ENCODE measurements around the gene ENTHD1. TPM values are rescaled to one million over a fixed set of nuclear protein-coding genes. Genes with fewer than 3 reads are reported as not detected.

ENTHD1 gene
- total and polyA plus RNA-seq, 10 of the 15 experiments (the other 5 are each of a cell fraction or from before 2014, with no cell fraction given), result 0.09 to 0.52 (median 0.21) TPM; not detected in 1

DNA sequence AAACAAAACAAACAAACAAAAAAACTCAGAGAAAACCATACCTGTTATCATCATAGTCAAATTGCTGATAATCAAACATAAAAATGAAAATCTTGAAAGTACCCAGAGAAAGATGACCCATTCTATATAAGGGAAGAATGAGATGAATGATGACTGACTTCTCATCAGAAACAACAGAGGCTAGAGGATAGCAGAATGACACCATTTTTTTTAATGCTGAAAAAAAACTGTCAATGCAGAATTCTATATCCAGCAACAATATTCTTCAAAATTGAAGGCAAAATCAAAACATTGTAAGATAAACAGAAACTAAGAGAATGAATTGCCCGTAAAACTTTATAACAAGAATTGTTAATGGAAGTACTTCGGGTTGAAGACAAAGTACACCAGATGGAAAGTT is 122.1 kb downstream of the ENTHD1 start:
- Histone ChIP-seq H3K4me2 (ENCODE audit: control insufficient read depth, insufficient read depth) (no peak overlapping the region), H2AFZ (ENCODE audit: control insufficient read depth, low read depth, low read length) (no peak overlapping the region), H3K4me3 (no peak overlapping the region), H3K27ac (ENCODE audit: control insufficient read depth, insufficient read depth) (no peak overlapping the region), H3K27me3 (replicated peaks in 1 of 2; ENCODE audit: control insufficient read depth in 2 of 2, insufficient read depth in 2 of 2, low read length in 1 of 2) (no peaks in the 10 kb centered on the region), H3K4me1 (ENCODE audit: control insufficient read depth, insufficient read depth, low read length) (peaks cover 15% of the 10 kb centered on the region), H4K20me1 (ENCODE audit: control insufficient read depth, insufficient read depth) (no peaks in the 10 kb centered on the region), H3K79me2 (ENCODE audit: control insufficient read depth, insufficient read depth, low read length) (no peaks in the 10 kb centered on the region), H3K36me3 (ENCODE audit: control insufficient read depth in 2 of 2, insufficient read depth in 2 of 2, low read length in 1 of 2) (no peaks in the 10 kb centered on the region), H3K9me3 (replicated peaks; ENCODE audit: control insufficient read depth, insufficient read depth, low read length) (peaks cover 2% of the 10 kb centered on the region; the same call in 2 of the 3 replicates), H3K9ac (ENCODE audit: control insufficient read depth, insufficient read depth, low read length) (no peak overlapping the region)
- CTCF ChIA-PET, result interaction anchor here (0.9 kb wide), 1 partner anchor 35 kb away, joined by 3 read pairs; no protein-coding TSS in a partner anchor
- no TSS peak for BruUV-seq (replicated peaks)
- intact Hi-C loops (cut with micrococcal nuclease; ENCODE audit: unreplicated experiment) (no loop called here), in situ Hi-C loops (cut with MboI) (no loop called here)
- WGBS (ENCODE audit: insufficient coverage, insufficient replicate concordance, low lambda C conversion rate, missing lambda C conversion rate), result 96% methylated on average over 2 of the region's 2 CpGs
- POLR2A ChIA-PET, result no interaction called here
- FAIRE-seq (no peak), ATAC-seq (no peak), DNase-seq (ENCODE audit: low read depth, low spot score) (no peak)
- TF ChIP-seq FOXK2 (IDR thresholded peaks at IDR 0.05), result no peak
- no peak for TF ChIP-seq IRF4 (IDR thresholded peaks at IDR 0.05; ENCODE audit: low read depth, low read length)
- no peak for TF ChIP-seq TCF12 (IDR thresholded peaks at IDR 0.05; ENCODE audit: low read depth, low read length)
- TF ChIP-seq NR2C1 (IDR thresholded peaks at IDR 0.05), result no peak
- TF ChIP-seq ETV6 (conservative IDR thresholded peaks at IDR 0.05 in 1 of 2, IDR thresholded peaks at IDR 0.05 in 1 of 2; ENCODE audit: borderline replicate concordance in 1 of 2, low read depth in 1 of 2), result no peak
- no peak for TF ChIP-seq ZNF274 (IDR thresholded peaks at IDR 0.05; ENCODE audit: insufficient read depth, insufficient read length)
- no peak for TF ChIP-seq ZSCAN29 (IDR thresholded peaks at IDR 0.05)
- TF ChIP-seq STAT3 (IDR thresholded peaks at IDR 0.05; ENCODE audit: low read depth, low read length), result no peak
- no peak for TF ChIP-seq ZNF217 (IDR thresholded peaks at IDR 0.05)
- TF ChIP-seq WRNIP1 (IDR thresholded peaks at IDR 0.05; ENCODE audit: borderline replicate concordance, low read depth, low read length), result no peak
- TF ChIP-seq RB1 (IDR thresholded peaks at IDR 0.05; ENCODE audit: borderline replicate concordance), result no peak
- TF ChIP-seq KAT2A (conservative IDR thresholded peaks at IDR 0.05; ENCODE audit: control insufficient read depth, low read depth, low read length), result no peak
- no peak for TF ChIP-seq EZH2 (IDR thresholded peaks at IDR 0.05; ENCODE audit: borderline replicate concordance, control insufficient read depth, low read depth, low read length)
- TF ChIP-seq ZNF207 (IDR thresholded peaks at IDR 0.05; ENCODE audit: borderline replicate concordance), result no peak
- no peak for TF ChIP-seq HDAC6 (IDR thresholded peaks at IDR 0.05; ENCODE audit: unreplicated experiment)
- RAD21 ChIA-PET (ENCODE audit: unreplicated experiment), result no interaction called here
- SMC1A ChIA-PET (ENCODE audit: uncharacterized antibody, unreplicated experiment), result no interaction called here

All from GM12878 (cell line).